PC-3 (cell line): ENCODE data around the gene MMP14.
"Not testable (repeated sequence)": the region's sequence is repeated elsewhere in the genome, so short reads cannot be mapped to it uniquely, and the experiment has no call there.

Experiments used
- EZH2 ChIP-seq: fragments of 300-600 bp; sonication (generic); IDR thresholded peaks from one replicate; pipeline ENCODE4 v1.6.1; 2017; ENCODE audit warnings: antibody characterized with exemption, mild to moderate bottlenecking, low read length; ENCODE audit not compliant: unreplicated experiment
- TF ChIP-seq, protein P1 (sequence below): fragments of 300-600 bp; sonication (generic); conservative IDR thresholded peaks from 2 replicates; pipeline ENCODE4 v1.5.1; 2017; ENCODE audit warnings: antibody characterized with exemption, low read depth, mild to moderate bottlenecking, low read length

DNA sequence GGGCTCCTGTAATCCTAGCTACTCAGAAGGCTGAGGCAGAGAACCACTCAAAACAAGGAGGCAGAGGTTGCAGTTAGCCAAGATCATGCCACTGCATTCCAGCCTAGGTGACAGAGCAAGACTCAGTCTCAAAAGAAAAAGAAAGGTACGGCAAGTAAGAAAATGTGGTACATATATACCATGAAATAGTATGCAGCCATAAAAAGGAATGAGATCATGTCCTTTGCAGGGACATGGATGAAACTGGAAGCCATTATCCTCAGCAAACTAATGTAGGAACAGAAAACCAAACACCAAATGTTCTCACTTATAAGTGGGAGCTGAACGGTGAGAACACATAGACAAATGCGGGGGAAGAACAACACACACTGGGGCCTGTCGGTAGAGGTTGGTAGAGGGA, 31.1 kb upstream of the MMP14 start:
- TF ChIP-seq, protein P1, sequence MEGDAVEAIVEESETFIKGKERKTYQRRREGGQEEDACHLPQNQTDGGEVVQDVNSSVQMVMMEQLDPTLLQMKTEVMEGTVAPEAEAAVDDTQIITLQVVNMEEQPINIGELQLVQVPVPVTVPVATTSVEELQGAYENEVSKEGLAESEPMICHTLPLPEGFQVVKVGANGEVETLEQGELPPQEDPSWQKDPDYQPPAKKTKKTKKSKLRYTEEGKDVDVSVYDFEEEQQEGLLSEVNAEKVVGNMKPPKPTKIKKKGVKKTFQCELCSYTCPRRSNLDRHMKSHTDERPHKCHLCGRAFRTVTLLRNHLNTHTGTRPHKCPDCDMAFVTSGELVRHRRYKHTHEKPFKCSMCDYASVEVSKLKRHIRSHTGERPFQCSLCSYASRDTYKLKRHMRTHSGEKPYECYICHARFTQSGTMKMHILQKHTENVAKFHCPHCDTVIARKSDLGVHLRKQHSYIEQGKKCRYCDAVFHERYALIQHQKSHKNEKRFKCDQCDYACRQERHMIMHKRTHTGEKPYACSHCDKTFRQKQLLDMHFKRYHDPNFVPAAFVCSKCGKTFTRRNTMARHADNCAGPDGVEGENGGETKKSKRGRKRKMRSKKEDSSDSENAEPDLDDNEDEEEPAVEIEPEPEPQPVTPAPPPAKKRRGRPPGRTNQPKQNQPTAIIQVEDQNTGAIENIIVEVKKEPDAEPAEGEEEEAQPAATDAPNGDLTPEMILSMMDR = not testable (repeated sequence)
- TF ChIP-seq EZH2 = not testable (repeated sequence)
